Measurements from ENCODE around the gene ANKH. TPM values are rescaled to one million over a fixed set of nuclear protein-coding genes. Genes with fewer than 3 reads are reported as not detected.

Gene ANKH
- total RNA-seq, 4 donors from 2014 or later, result 33.4 to 49.4 (median 38.0) TPM

DNA sequence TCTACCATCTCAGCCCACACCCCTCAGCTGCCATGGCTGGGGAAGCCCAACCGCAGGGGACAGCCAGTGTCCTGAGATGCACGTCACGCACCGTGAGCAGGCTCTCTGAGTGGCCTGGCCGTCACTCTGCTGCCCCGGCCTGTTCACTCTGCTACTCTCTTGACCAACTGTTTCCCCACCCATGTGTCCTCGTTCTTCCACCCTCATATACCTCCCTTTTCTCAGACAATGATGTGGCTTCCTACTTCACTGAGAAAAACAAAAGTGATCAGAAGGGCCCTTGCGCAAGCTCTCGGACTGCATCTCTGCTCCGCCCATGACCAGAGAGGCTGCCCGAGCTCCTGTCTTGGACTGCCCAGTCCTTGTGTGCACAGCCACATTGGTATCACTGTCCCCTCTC lies 159.4 kb downstream of the ANKH start:
- H3K4me1 ChIP-seq, result peaks cover 0 to 3% (median under 1%) of the 10 kb centered on the region in 4 donors
- no peaks in the 10 kb centered on the region for H3K9me3 ChIP-seq
- intact Hi-C loops (cut with DNase I), result no loop called here
- H3K36me3 ChIP-seq, result peaks cover 21 to 98% (median 84%) of the 10 kb centered on the region in 4 donors
- H3K27ac ChIP-seq (replicated peaks in 1 of 4), result no peak overlapping the region
- TF ChIP-seq EP300 (IDR thresholded peaks at IDR 0.05) (no peak), POLR2AphosphoS5 (IDR thresholded peaks at IDR 0.05) (no peak), POLR2A (IDR thresholded peaks at IDR 0.05; ENCODE audit: low read depth) (no peak)
- TF ChIP-seq, protein P1, sequence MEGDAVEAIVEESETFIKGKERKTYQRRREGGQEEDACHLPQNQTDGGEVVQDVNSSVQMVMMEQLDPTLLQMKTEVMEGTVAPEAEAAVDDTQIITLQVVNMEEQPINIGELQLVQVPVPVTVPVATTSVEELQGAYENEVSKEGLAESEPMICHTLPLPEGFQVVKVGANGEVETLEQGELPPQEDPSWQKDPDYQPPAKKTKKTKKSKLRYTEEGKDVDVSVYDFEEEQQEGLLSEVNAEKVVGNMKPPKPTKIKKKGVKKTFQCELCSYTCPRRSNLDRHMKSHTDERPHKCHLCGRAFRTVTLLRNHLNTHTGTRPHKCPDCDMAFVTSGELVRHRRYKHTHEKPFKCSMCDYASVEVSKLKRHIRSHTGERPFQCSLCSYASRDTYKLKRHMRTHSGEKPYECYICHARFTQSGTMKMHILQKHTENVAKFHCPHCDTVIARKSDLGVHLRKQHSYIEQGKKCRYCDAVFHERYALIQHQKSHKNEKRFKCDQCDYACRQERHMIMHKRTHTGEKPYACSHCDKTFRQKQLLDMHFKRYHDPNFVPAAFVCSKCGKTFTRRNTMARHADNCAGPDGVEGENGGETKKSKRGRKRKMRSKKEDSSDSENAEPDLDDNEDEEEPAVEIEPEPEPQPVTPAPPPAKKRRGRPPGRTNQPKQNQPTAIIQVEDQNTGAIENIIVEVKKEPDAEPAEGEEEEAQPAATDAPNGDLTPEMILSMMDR (IDR thresholded peaks at IDR 0.05), result no peak
- WGBS, result 94% methylated on average over 11 of the region's 11 CpGs
- no peak for DNase-seq (ENCODE audit: extremely low spot score)
- no peak overlapping the region for H3K4me3 ChIP-seq
- H3K27me3 ChIP-seq, result no peaks in the 10 kb centered on the region

DNA sequence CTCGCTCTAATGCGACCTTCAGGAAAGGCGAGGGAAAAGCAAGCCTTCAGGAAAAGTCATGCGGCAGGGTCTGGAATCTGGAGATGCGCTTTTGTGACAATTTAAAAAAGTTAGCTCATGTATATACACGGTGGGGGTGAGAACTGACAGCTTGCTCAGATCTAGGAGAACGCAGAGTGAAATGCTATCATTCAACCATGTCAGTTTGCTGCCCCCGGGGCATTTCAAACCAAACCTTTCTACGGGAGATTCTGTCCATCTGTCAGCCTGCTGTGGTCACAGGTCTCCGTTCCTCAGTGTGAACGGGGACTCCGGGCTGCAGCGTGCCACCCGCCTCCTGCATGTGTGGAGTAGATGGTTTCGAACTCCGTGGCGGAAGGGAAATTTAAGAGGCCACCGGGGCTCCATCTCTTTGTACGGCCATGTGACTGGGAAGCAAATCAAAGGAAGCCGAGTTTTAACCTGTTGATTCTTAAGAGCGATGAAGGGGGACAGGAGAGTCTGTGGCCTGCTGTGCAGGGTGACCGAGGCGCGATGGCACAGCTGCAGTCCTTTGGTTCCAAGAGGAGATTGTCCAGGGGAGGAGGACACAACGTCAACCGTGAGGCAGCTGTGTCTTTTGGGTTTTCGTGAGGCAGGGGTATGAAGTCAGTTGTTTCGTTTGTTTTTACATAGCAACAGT lies 161.1 kb downstream of the ANKH start:
- WGBS, result 88% methylated on average over 28 of the region's 28 CpGs
- intact Hi-C loops (cut with DNase I), result no loop called here
- Histone ChIP-seq H3K4me1 (peaks cover 3 to 9% (median 7%) of the 10 kb centered on the region in 4 donors), H3K9me3 (no peaks in the 10 kb centered on the region), H3K4me3 (no peak overlapping the region), H3K27me3 (no peaks in the 10 kb centered on the region), H3K27ac (replicated peaks in 1 of 4) (no peak overlapping the region), H3K36me3 (peaks cover 21 to 98% (median 74%) of the 10 kb centered on the region in 4 donors)
- DNase-seq (ENCODE audit: extremely low spot score), result no peak
- TF ChIP-seq, protein P1 (IDR thresholded peaks at IDR 0.05), result no peak
- TF ChIP-seq POLR2AphosphoS5 (IDR thresholded peaks at IDR 0.05) (no peak), EP300 (IDR thresholded peaks at IDR 0.05) (no peak), POLR2A (IDR thresholded peaks at IDR 0.05; ENCODE audit: low read depth) (no peak)

DNA sequence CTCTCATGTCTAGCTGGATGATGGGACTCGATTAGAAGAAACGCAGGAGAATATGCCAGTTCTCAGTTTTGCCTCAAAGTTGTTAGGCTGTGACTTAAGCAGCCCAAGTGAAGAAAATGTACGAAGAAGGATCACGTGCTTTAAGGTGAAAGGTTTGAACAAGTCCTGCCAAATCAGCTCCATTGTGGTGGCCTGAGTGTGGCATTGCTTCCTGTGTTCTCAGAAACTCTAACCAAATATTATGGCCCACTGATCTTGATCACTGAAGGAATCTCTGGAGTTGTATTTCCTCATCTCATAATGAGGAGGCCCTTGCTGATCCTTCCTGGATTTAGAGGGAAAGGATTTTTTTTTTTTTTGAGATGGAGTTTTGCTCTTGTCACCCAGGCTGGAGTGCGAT lies 163.0 kb downstream of the ANKH start:
- Histone ChIP-seq H3K27me3 (no peaks in the 10 kb centered on the region), H3K36me3 (peaks cover 20 to 92% (median 62%) of the 10 kb centered on the region in 4 donors), H3K4me3 (no peak overlapping the region), H3K4me1 (peaks cover 3 to 9% (median 7%) of the 10 kb centered on the region in 4 donors), H3K27ac (replicated peaks in 1 of 4) (no peak overlapping the region), H3K9me3 (no peaks in the 10 kb centered on the region)
- 92% methylated on average over 5 of the region's 5 CpGs for WGBS
- intact Hi-C loops (cut with DNase I), result no loop called here
- TF ChIP-seq POLR2AphosphoS5 (IDR thresholded peaks at IDR 0.05) (no peak), POLR2A (IDR thresholded peaks at IDR 0.05; ENCODE audit: low read depth) (no peak), EP300 (IDR thresholded peaks at IDR 0.05) (no peak)
- TF ChIP-seq, protein P1 (IDR thresholded peaks at IDR 0.05), result no peak
- DNase-seq (ENCODE audit: extremely low spot score), result no peak

DNA sequence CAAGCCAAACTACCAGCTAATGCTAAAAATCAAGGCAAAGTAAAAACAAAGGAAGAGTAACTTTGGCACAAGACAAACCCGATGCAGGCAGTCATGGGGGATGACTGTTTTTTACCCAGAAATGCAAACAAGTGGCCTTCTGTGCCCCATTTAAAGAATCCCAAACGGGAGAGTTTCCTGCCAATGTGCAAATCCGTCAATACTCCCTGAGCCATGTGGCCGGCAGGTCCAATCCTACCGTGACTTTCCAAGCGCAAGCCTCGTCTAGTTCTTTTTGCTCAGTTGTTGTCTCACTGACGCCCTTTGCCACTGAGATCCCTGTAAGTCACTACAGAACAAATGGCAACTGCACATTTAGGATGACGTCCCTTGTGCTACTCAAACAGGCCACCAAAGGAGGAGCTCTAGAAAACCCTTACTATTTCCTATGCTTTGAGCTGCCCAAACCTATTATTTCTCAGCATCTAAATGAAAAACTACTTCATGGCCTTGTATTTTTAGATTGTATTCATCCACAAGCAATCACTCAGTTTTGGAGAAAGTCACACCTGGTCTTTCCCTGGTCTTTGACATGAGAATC lies 163.7 kb downstream of the ANKH start:
- H3K36me3 ChIP-seq, result peaks cover 14 to 85% (median 57%) of the 10 kb centered on the region in 4 donors
- WGBS, result 89% methylated on average over 9 of the region's 9 CpGs

More for the DNA sequence above, 163.7 kb downstream of the ANKH start:
- Histone ChIP-seq H3K4me1 (peaks cover 3 to 9% (median 7%) of the 10 kb centered on the region in 4 donors), H3K27me3 (no peaks in the 10 kb centered on the region), H3K4me3 (no peak overlapping the region), H3K27ac (replicated peaks in 1 of 4) (no peak overlapping the region), H3K9me3 (no peaks in the 10 kb centered on the region)
- intact Hi-C loops (cut with DNase I), result no loop called here
- no peak for TF ChIP-seq POLR2A (IDR thresholded peaks at IDR 0.05; ENCODE audit: low read depth)
- no peak for TF ChIP-seq EP300 (IDR thresholded peaks at IDR 0.05)
- TF ChIP-seq, protein P1 (IDR thresholded peaks at IDR 0.05), result no peak
- no peak for TF ChIP-seq POLR2AphosphoS5 (IDR thresholded peaks at IDR 0.05)
- DNase-seq (ENCODE audit: extremely low spot score), result no peak
